ENCODE measurements around the gene HLA-G.

HLA-G gene

GRCh38 chr6:29806387-29806786 lies 21.2 kb upstream of the HLA-G start:
- H3K4me3 ChIP-seq (ENCODE audit: low read depth, low read length): no peak overlapping the region
- no peak for DNase-seq (ENCODE audit: low read depth)
- no peak for TF ChIP-seq CTCF (IDR thresholded peaks at IDR 0.05; ENCODE audit: insufficient read depth, low read depth, low read length, missing control alignments)

GRCh38 chr6:29809249-29809648 lies 18.4 kb upstream of the HLA-G start:
- no peak for TF ChIP-seq CTCF (IDR thresholded peaks at IDR 0.05; ENCODE audit: insufficient read depth, low read depth, low read length, missing control alignments)
- no peak for DNase-seq (ENCODE audit: low read depth)
- no peak overlapping the region for H3K4me3 ChIP-seq (ENCODE audit: low read depth, low read length)

GRCh38 chr6:29810371-29810770 lies 17.3 kb upstream of the HLA-G start:
- H3K4me3 ChIP-seq (ENCODE audit: low read depth, low read length): no peak overlapping the region
- no peak for DNase-seq (ENCODE audit: low read depth)
- TF ChIP-seq CTCF (IDR thresholded peaks at IDR 0.05; ENCODE audit: insufficient read depth, low read depth, low read length, missing control alignments): no peak

GRCh38 chr6:29811377-29811776 lies 16.2 kb upstream of the HLA-G start:
- no peak for DNase-seq (ENCODE audit: low read depth)
- no peak overlapping the region for H3K4me3 ChIP-seq (ENCODE audit: low read depth, low read length)
- TF ChIP-seq CTCF (IDR thresholded peaks at IDR 0.05; ENCODE audit: insufficient read depth, low read depth, low read length, missing control alignments): no peak

GRCh38 chr6:29813066-29813465 lies 14.6 kb upstream of the HLA-G start:
- H3K4me3 ChIP-seq (ENCODE audit: low read depth, low read length): no peak overlapping the region
- no peak for TF ChIP-seq CTCF (IDR thresholded peaks at IDR 0.05; ENCODE audit: insufficient read depth, low read depth, low read length, missing control alignments)
- no peak for DNase-seq (ENCODE audit: low read depth)

- DNase-seq (ENCODE audit: low read depth): peak; percentile 22
- no peak for TF ChIP-seq CTCF (IDR thresholded peaks at IDR 0.05; ENCODE audit: insufficient read depth, low read depth, low read length, missing control alignments)
- no peak overlapping the region for H3K4me3 ChIP-seq (ENCODE audit: low read depth, low read length)
Observed at GRCh38 chr6:29813809-29814208, 13.8 kb upstream of the HLA-G start.

GRCh38 chr6:29814379-29815117 lies 13.1 kb upstream of the HLA-G start:
- no peak for TF ChIP-seq CTCF (IDR thresholded peaks at IDR 0.05; ENCODE audit: insufficient read depth, low read depth, low read length, missing control alignments)
- no peak overlapping the region for H3K4me3 ChIP-seq (ENCODE audit: low read depth, low read length)
- no peak for DNase-seq (ENCODE audit: low read depth)

Data from GM12865 (cell line).